Activated CD4-positive, alpha-beta T cell treated with anti-CD3 and anti-CD28 coated beads for 1 hour (primary cell): ENCODE results near the gene CCDC127.
"Not testable (repeated sequence)": the region's sequence is repeated elsewhere in the genome, so short reads cannot be mapped to it uniquely, and the experiment has no call there.

Experiments used
- DNase-seq: peaks from one replicate; pipeline ENCODE4 v3.0.0-alpha.2; 2020

Gene CCDC127

DNA sequence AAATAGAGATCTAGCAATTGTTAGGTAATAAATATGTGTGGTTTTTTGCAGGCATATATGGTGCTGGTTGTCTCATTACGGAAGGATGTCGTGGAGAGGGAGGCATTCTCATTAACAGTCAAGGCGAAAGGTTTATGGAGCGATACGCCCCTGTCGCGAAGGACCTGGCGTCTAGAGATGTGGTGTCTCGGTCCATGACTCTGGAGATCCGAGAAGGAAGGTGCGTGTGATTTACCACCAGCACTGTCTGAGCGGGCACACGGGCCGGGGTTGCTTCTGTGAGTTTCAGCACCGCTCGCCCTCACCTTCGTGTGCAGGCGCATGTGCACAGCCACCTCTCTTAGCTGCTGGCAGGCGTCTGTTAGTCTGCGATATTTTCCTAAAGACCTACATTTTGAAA is 15.5 kb upstream of the CCDC127 start:
- DNase-seq = not testable (repeated sequence)

DNA sequence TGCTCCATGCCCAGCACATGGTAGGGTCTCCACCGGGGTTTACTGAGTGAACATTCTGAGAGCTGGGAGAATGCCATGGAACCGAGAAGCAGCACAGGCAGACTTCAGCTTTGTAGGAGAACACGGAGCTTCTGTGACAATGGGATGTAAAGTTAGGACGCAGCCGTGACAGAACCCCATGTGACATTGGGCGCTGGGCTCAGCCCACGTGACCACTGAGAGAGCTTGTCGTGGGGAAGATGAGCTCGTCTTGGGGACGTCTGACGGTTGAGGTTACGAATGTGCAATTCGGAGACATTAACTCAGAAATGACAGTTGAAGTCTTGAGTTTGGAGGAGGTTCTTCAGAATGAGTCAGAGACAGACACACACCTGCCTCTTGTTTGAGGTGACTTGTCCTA is 13.7 kb upstream of the CCDC127 start:
- DNase-seq = no peak

DNA sequence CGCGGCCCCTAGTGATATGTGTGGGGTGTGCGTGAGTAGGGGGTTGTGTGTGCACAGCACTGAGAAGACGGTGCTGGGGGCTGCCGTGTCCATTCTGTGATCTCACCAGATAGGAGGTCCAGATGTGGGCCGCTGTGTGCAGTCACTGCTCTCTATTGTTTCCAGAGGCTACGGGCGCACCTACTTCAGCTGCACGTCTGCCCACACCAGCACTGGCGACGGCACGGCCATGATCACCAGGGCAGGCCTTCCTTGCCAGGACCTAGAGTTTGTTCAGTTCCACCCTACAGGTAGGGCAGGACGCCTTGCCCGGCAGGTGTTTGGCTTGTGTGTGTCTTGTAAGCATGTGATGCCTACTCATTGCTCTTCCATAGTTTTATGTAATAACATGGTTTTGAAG is 12.8 kb upstream of the CCDC127 start:
- no peak for DNase-seq

DNA sequence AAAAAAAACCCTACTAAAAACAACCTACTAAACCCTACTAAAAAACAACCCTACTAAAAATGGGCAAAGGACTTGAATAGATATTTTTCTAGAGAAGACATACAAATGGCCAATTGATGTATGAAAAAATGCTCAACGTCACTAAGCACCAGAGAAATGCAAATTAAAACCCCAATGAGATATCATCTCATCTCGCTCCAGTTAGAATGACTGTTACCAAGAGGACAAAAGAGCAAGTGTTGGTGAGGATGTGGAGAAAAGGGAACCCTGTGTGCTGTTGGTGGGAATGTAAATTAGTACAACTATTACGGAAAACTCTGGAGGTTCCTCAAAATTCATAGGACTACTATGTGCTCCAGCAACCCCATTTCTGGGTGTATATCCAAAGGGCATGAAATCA is 10.9 kb upstream of the CCDC127 start:
- DNase-seq = no peak

- DNase-seq = not testable (repeated sequence)
Observed at GRCh38 chr5:227375-227774, 9.4 kb upstream of the CCDC127 start.

DNA sequence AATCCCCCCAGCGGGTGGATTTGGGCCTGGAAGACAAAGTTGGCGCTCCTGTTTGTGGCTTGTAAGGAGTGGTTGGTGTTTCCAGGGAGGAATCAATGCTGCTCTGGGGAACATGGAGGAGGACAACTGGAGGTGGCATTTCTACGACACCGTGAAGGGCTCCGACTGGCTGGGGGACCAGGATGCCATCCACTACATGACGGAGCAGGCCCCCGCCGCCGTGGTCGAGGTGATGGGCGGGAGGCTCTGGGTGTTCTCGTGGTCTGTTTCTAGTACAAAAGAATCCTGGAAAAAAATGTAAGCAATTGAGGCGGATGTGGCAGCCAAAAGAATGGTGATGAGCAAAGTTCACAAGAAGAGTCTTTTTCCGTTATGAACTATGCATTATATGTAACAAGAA is 7.4 kb upstream of the CCDC127 start:
- DNase-seq = no peak

DNA sequence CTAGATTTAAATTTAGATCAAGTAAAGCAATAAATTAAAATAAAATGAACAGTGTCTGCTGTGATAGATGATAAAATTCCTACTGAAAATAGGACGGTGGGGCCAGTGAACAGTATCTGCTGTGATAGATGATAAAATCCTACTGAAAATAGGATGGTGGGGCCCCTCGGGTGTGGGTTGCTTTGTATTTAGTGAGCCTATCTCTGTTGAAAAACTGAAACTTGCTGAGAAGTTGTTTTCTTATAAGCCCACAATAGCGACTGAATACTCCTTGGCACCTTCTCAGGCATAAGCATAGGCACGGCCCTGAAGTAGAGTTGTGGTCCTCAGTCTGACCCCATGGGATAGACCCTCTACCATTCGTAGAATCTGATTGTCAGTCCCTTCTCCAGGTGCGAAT is 5.8 kb upstream of the CCDC127 start:
- DNase-seq = no peak

DNA sequence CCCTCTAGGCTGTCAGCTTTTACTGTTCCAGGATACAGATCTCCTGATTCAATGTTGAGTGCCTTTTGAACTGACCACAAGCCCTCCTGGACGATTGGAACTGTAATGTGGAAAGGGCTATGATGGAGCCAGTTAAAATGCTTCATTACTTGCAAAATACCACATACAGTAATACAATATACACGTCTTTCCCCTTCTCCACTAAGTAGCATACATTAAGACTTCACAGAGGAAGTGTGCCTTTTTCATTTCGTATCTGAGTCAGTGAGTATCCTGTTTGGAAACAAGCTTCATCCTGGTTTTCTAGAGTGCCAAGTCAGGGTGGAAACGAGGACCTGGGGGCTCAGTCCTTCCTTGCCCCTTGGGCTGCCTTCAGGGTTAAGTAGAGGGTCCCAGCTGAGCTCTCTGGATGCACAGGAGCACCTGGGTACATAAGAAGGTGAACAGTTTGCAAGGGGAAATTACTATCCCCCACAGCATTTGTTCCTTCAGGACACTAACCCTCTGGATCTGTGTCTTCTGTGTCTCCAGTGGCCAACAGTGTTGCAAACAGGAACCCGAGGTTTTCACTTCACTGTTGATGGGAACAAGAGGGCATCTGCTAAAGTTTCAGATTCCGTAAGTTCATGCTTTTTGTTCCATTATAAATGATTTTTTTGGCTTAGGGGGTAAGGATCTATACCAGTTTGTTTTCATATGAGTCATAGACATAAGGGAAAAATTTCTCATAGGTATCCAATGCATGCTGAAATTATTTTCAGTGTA is 5.2 kb upstream of the CCDC127 start:
- not testable (repeated sequence) for DNase-seq

DNA sequence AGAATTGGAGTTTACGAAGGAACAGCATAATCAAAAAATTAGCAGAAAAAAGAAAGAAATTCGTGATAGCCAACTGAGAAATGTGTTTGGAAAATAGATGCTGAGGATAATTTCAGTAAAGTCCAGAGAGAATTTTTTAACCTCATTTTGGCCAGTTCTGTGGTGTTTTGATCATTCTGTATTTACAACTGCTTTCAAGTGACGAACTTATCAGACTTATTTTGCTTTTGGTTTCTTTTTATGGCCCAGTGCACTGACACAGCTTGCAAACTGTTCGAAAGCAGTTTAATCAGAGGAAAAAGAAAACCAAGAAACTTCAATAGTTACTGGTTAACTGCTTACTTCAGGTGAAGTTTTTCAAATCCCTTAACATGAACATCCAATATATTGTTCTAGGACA is 2.0 kb upstream of the CCDC127 start:
- DNase-seq = no peak

DNA sequence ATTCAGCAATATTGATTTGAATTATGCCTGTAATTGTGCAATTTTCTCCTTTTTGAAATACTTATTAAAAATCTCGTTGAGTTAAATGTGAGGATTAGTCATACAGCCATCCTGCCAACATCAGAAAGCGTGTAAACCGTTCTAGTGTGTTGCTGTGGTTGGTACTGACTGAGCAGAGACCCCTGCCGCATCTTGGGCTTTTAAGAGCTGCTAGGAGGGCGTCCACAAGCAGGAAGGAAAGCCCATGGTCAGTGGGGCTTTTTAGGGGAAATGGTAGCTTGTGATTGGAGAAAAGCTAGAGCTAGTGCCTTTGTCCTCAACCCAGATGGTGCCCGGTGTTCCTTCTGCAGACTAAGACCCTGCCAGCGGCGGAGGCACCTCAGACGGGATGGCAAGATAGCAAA is 1.5 kb upstream of the CCDC127 start:
- DNase-seq = no peak

DNA sequence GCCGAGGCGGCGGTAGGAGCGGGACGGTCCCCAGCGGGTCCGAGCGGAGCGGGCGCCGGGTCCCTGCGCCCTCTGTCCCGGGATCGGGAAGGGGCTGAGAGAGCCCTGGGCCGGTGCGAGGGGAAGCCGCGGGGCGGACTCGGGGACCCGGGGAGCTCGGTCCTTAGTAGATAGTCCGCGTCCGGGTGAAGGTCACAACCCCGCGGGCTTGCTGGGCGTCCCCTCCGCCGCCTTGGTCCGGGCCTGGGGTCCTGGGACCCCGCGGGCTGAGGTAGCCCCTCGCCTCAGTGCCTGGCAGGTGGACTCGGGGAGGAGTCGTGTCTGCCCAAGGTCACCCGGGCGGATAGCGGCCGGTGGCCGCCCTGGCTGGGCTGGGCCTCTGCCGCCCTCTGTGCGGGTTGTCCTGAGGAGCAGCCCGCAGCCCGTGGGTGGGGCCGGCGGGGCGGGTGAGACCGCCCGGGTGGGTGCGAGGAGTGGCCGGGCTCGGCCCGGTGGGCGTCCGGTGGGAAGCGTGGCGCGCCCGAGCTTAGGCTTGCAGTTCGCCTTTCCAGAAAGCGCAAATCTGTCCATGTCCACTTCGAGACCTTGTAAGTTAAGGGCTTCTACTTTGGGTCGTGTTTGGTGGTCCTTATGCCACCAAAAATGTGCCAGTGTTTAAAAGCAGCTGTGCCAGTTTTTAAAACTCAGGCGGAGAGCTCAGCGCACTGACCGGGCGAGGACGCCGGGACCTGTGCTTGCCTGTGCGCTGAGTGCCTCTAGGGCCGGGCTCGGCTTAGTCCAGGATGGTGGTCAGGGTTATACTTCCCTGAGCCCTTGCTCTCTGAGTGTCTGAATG is 721 bp upstream of the CCDC127 start:
- DNase-seq = no peak

DNA sequence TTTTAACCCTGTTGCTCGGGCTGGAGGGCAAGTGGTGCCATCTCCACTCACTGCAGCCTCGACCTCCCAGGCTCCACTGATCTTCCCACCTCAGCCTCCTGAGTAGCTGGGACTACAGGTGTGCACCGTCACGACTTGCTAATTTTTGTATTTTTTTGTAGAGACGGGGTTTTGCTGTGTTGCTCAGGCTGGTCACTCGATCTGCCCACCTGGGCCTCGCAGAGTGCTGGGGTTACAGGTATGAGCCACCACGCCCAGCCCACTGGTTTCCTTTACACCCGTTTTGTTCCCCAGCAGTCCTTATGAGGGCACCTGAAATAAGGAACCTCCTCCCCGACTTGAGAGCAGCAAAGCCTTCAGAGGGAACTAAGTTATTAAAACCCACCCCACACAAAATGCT is 1.9 kb downstream of the CCDC127 start:
- not testable (repeated sequence) for DNase-seq

- DNase-seq = not testable (repeated sequence)
Observed at GRCh38 chr5:215256-215655, 2.7 kb downstream of the CCDC127 start.

- no peak for DNase-seq
Observed at GRCh38 chr5:213803-214395, 4.1 kb downstream of the CCDC127 start.

DNA sequence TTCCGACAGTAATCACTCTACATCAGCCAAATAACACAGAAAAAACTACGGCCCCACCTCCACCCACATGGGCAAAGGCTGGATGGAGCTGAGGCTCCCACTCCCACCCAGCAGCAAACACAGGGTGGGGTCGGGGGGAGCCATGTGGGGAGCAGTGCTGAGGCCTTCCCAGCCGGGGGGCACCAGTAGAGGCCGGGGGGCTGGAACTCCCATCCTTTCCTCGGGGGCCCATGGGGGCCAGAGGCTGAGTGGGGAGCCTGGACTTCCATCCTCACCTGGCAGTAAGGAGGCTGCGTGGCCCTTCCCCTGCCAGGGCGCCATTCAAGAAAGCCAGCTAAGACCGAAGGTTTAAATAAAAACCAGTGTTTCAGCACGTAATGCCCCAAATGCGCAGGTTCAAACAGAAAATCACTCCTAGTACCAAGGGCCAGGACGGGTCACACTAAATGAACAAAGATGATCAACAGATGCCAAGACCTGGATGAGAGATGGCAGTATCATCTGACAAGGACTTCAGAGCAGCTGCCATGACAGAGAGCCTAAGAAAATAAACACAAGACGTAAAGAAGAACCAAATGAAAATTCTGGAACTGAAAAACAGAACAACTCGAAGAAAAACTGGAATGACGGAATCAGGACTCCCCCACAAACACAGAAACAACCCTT is 9.4 kb downstream of the CCDC127 start:
- no peak for DNase-seq

GRCh38 chr5:207599-207998 is 10.4 kb downstream of the CCDC127 start:
- DNase-seq = no peak

DNA sequence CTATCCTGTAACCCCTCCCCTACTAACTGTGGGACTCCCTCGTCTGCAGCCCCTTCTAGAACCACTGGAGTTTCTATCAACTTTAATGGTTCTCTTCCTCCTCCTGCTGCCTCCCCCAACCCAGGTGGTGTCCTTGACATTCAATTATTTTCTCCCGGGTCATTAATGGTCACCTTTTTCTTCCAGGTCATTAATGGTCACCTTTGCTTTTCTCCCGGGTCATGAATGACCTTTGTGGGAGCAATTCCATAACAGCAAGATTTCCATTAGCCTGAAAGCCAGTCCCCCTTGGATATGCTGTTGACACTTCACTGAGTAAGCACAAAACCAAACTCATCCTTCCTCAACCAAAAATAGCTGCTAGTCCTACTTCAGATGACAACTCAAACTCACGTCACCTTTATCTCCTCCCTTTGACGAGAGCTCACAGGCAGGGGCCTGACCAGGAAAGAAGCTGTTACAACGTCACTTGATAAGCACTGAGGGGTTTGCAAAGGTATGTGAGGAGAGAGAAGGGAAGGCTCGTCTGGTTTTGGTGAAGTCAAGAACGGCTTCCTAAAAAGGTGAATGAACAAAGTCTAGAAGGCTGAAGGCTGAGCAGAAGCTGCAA is 10.9 kb downstream of the CCDC127 start:
- no peak for DNase-seq

DNA sequence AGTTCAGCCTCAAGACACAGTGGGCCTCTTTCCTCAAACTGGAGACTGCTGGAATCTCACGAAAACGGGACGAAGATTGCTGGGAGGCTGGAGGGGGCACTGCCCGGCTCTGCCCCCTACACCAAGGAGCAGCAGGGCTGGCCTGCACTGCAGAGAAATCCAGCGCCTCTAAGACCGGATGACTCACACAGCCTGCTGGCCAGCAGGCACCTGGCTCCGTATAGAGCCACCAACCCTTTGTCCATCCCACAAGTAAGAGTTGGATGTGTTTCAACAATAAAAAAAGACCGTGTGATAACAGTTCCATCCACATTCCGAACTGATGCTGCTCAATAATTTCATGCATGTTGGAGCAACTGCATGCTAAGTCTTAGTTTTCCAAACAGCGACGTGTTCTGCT is 11.5 kb downstream of the CCDC127 start:
- no peak for DNase-seq

- DNase-seq = no peak
Observed at GRCh38 chr5:204966-205670, 12.8 kb downstream of the CCDC127 start.

- no peak for DNase-seq
Observed at GRCh38 chr5:204462-204861, 13.5 kb downstream of the CCDC127 start.

- DNase-seq = no peak
Observed at GRCh38 chr5:204001-204400, 14.0 kb downstream of the CCDC127 start.

- no peak for DNase-seq
Observed at GRCh38 chr5:203246-203930, 14.6 kb downstream of the CCDC127 start.
